Measurements from ENCODE around the gene DTWD1.

DNA sequence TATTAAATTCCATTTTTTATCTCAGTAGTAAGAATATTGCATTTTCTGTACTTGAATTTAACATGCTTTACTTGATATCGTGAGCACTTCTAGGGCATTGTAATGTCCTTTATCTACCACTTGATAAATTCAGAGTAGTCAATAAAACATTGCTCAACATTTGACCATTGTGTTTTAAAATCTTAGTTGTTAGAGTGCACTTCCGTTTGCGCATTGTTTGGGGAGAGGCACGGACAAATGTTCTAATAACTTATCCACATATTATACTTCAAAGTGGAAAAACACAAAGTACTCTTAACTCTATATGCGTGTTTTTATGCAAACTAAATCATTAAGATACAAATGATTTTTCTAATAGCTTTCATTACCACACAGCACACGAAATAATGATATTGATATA, 649 bp upstream of the DTWD1 start:
- TF ChIP-seq, protein P1, sequence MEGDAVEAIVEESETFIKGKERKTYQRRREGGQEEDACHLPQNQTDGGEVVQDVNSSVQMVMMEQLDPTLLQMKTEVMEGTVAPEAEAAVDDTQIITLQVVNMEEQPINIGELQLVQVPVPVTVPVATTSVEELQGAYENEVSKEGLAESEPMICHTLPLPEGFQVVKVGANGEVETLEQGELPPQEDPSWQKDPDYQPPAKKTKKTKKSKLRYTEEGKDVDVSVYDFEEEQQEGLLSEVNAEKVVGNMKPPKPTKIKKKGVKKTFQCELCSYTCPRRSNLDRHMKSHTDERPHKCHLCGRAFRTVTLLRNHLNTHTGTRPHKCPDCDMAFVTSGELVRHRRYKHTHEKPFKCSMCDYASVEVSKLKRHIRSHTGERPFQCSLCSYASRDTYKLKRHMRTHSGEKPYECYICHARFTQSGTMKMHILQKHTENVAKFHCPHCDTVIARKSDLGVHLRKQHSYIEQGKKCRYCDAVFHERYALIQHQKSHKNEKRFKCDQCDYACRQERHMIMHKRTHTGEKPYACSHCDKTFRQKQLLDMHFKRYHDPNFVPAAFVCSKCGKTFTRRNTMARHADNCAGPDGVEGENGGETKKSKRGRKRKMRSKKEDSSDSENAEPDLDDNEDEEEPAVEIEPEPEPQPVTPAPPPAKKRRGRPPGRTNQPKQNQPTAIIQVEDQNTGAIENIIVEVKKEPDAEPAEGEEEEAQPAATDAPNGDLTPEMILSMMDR (IDR thresholded peaks at IDR 0.05) = no peak
- TF ChIP-seq POLR2A (IDR thresholded peaks at IDR 0.05) (no peak), POLR2AphosphoS5 (IDR thresholded peaks at IDR 0.05; ENCODE audit: insufficient read depth in 1 of 2, low read depth in 1 of 2) (no peak)
